Activated naive CD4-positive, alpha-beta T cell treated with anti-CD3 and anti-CD28 coated beads, Interleukin-2, amount 50 U/mL, for 72 hours (primary cell): ENCODE measurements around the gene UQCC2. TPM values are rescaled to one million over a fixed set of nuclear protein-coding genes. Genes with fewer than 3 reads are reported as not detected.

Source experiments
- ATAC-seq, 2 donors: fragments of 150-1000 bp; cut with Tn5 transposase; 2 replicates each; pipeline ENCODE4 v1.10.0; 2021; ENCODE audit warnings: mild to moderate bottlenecking in 2 of 2, moderate library complexity in 2 of 2
- DNase-seq, 2 donors: peaks; one replicate each; pipeline ENCODE4 v3.0.0; 2021 to 2022; ENCODE audit warnings: low spot score in 2 of 2
- H3K27ac Mint-ChIP-seq, 2 donors: one replicate each; pipeline ENCODE4 v1.8.0; 2022; ENCODE audit warnings: mild to moderate bottlenecking in 2 of 2, mixed read lengths in 2 of 2
- H3K36me3 Mint-ChIP-seq, 2 donors: one replicate each; pipeline ENCODE4 v1.8.0; 2022; ENCODE audit warnings: mixed read lengths in 2 of 2
- H3K9me3 Mint-ChIP-seq, 2 donors: one replicate each; pipeline ENCODE4 v1.8.0; 2022; ENCODE audit warnings: mixed read lengths in 2 of 2
- total RNA-seq, 2 donors: library from RNA; stranded (reverse); gene quantifications; one replicate each; pipeline ENCODE4 v1.2.3, GENCODE V29; 2022

The UQCC2 gene
- total RNA-seq, 2 donors from 2014 or later = 114 to 145 TPM

- Mint-ChIP-seq H3K36me3 (peaks cover 6 to 7% of the 10 kb centered on the region in 2 donors), H3K27ac (peak overlapping the region in 1 of 2 donors; percentile 61), H3K9me3 (no peaks in the 10 kb centered on the region)
- no peak for ATAC-seq
- no peak for DNase-seq
These were observed 32.5 kb downstream of the UQCC2 start for GRCh38 chr6:33678932-33679490.

GRCh38 chr6:33678233-33678931, 33.1 kb downstream of the UQCC2 start:
- ATAC-seq (no peak), DNase-seq (no peak)
- no peaks in the 10 kb centered on the region for H3K9me3 Mint-ChIP-seq
- peaks cover 6 to 7% of the 10 kb centered on the region in 2 donors for H3K36me3 Mint-ChIP-seq
- peak overlapping the region; percentile 61 to 80 for H3K27ac Mint-ChIP-seq

- H3K27ac Mint-ChIP-seq = peak overlapping the region in 1 of 2 donors; percentile 80
- DNase-seq = no peak
- ATAC-seq = no peak
- peaks cover 6 to 7% of the 10 kb centered on the region in 2 donors for H3K36me3 Mint-ChIP-seq
- H3K9me3 Mint-ChIP-seq = no peaks in the 10 kb centered on the region
These were observed 33.8 kb downstream of the UQCC2 start for GRCh38 chr6:33677689-33678088.

- Mint-ChIP-seq H3K27ac (peak overlapping the region in 1 of 2 donors; percentile 80), H3K9me3 (no peaks in the 10 kb centered on the region), H3K36me3 (peaks cover 6 to 7% of the 10 kb centered on the region in 2 donors)
- DNase-seq (no peak), ATAC-seq (no peak)
These were observed 34.3 kb downstream of the UQCC2 start for GRCh38 chr6:33677143-33677660.

DNA sequence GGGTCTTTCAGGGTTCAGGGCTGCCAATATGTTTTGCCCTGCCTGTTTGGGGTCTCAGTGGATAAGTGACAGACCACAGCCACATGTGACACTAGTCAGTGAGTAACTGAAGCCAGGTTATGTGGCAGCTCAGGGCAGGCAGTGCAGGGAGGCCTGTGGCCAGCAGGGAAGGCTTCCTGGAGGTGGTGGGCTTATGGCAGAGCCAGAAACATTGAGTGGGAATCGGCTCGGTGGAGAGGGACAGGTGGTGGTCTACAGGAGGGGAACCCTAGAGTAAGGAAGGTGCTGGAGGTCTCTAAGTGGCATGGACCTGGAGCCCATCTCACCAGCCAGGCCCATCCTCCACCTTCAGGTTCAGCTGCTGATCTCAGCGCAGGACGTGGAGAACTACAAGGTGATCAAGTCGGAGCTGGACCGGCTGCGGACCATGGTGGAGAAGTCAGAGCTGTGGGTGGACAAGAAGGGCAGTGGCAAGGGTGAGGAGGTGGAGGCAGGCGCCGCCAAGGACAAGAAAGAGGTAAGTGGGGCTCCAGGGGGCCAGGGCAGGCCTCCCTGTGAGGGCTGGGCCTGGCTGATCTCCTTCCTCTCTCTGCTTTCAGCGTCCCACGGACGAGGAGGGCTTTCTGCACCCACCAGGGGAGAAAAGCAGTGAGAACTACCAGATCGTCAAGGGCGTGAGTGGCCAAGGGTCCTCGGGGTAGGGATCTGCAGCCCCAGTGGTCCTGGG, 34.9 kb downstream of the UQCC2 start:
- no peaks in the 10 kb centered on the region for H3K9me3 Mint-ChIP-seq
- ATAC-seq = no peak
- no peak for DNase-seq
- peak overlapping the region in 1 of 2 donors; percentile 44 for H3K27ac Mint-ChIP-seq
- peaks cover 6 to 7% of the 10 kb centered on the region in 2 donors for H3K36me3 Mint-ChIP-seq

DNA sequence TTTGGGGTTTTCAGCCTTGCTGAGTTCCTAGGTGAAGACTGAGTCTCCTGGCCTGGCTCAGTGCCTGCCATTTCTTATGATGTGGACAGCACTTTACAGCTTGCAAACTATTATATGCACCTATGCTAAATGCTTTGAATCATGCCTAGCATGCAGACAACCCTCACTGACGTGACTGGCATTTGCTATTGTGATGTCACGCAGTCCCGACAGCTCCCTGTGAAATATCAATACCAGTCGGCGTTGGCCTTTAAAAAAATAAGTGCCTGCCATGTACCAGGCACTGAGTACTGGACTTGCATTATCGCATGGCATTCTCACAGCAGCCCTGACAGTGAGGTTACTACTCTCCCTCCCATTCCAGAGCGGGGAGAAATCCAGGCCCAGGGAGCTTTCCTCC, 35.5 kb downstream of the UQCC2 start:
- DNase-seq = no peak
- no peak for ATAC-seq
- Mint-ChIP-seq H3K27ac (peak overlapping the region in 1 of 2 donors; percentile 44), H3K36me3 (peaks cover 6 to 7% of the 10 kb centered on the region in 2 donors), H3K9me3 (no peaks in the 10 kb centered on the region)

GRCh38 chr6:33673851-33674250, 37.6 kb downstream of the UQCC2 start:
- Mint-ChIP-seq H3K36me3 (peaks cover 4 to 6% of the 10 kb centered on the region in 2 donors), H3K27ac (peak overlapping the region in 1 of 2 donors; percentile 90), H3K9me3 (no peaks in the 10 kb centered on the region)
- DNase-seq (no peak), ATAC-seq (no peak)

DNA sequence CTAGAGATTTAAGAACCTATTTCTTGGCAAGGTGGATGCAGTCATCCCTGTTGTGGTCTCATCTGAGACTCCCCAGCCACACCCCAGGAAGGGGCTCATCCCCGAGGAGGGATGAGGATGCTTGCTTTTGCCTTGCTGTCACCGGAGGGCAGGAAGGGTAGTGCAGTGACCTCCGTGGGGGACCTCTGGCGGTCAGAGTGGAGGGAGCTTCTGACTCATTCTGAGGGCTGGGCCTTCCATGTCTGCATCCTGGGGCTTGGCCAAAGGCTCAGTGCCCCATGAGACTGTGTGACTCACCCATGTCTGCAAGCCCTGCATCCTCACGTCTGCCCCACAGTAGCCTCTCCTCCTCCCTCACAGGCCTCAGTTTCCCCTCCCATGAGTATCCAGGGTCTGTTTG, 38.7 kb downstream of the UQCC2 start:
- H3K36me3 Mint-ChIP-seq = peaks cover 11 to 15% of the 10 kb centered on the region in 2 donors
- H3K9me3 Mint-ChIP-seq = no peaks in the 10 kb centered on the region
- peak in 1 of 2 donors; percentile 55 for ATAC-seq
- no peak overlapping the region for H3K27ac Mint-ChIP-seq
- no peak for DNase-seq

DNA sequence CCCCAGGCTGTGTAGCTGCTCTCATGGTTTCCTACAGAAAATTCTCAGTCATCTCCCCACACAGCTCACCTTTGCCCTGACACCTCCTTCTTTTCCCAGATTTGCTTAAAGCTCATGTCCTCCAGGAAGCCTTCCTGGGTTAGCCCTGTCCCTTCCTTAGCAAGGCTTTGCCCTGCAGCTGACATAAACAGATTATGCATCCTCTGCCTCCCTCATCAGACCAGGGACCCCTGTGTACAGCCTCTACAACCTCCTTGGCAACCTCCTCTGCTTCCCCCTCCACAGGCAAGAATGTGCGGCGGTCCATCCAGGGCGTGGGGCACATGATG, 39.8 kb downstream of the UQCC2 start:
- ATAC-seq (no peak), DNase-seq (no peak)
- H3K27ac Mint-ChIP-seq = peak overlapping the region in 1 of 2 donors; percentile 85
- no peaks in the 10 kb centered on the region for H3K9me3 Mint-ChIP-seq
- peaks cover 11 to 15% of the 10 kb centered on the region in 2 donors for H3K36me3 Mint-ChIP-seq

GRCh38 chr6:33670971-33671743, 40.3 kb downstream of the UQCC2 start:
- ATAC-seq (no peak), DNase-seq (no peak)
- no peaks in the 10 kb centered on the region for H3K9me3 Mint-ChIP-seq
- no peak overlapping the region for H3K27ac Mint-ChIP-seq
- peaks cover 10 to 11% of the 10 kb centered on the region in 2 donors for H3K36me3 Mint-ChIP-seq

- Mint-ChIP-seq H3K27ac (no peak overlapping the region), H3K9me3 (no peaks in the 10 kb centered on the region), H3K36me3 (peaks cover 9 to 11% of the 10 kb centered on the region in 2 donors)
- ATAC-seq = no peak
- no peak for DNase-seq
These were observed 41.3 kb downstream of the UQCC2 start for GRCh38 chr6:33670086-33670660.

- ATAC-seq (peak; percentile 38 to 76), DNase-seq (peak in 1 of 2 donors; percentile 31)
- H3K27ac Mint-ChIP-seq = peak overlapping the region in 1 of 2 donors; percentile 44
- H3K9me3 Mint-ChIP-seq = no peaks in the 10 kb centered on the region
- H3K36me3 Mint-ChIP-seq = peaks cover 9 to 11% of the 10 kb centered on the region in 2 donors
These were observed 42.6 kb downstream of the UQCC2 start for GRCh38 chr6:33668914-33669313.

DNA sequence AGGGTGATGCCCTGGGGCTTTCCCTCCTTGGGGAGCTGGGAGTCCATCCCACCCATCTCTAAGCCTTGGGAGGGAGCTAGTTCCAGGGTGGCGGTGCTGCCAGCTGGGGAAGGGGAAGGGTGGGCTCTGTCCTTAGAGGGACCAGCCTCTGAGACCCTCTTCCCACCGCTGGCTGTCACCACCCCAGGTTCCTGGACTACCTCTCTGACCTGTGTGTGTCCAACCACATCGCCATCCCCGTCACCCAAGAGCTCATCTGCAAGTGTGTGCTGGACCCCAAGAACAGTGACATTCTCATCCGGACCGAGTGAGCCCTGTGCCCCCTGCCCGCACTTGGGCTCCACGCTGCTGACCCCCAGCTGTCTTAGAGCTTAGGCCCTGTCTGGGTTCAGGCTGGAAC, 43.2 kb downstream of the UQCC2 start:
- no peak for DNase-seq
- H3K27ac Mint-ChIP-seq = peak overlapping the region in 1 of 2 donors; percentile 72
- H3K36me3 Mint-ChIP-seq = peaks cover 9 to 11% of the 10 kb centered on the region in 2 donors
- peak in 1 of 2 donors; percentile 6 for ATAC-seq
- H3K9me3 Mint-ChIP-seq = no peaks in the 10 kb centered on the region

DNA sequence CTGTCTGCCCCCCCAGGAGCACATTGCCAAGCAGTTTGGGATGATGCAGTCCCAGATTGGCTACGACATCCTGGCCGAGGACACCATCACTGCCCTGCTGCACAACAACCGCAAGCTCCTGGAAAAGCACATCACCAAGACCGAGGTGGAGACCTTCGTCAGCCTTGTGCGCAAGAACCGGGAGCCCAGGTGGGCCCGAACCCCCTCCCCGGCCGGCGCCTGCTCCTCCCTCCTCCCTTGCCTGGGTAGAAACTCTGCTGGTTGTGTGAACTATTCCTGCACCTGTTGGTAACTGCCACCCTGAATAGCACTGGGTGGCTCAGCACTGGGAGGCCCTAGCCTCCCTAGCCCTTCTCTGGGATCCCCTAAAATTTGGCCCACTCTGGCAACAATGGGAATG, 43.7 kb downstream of the UQCC2 start:
- ATAC-seq (no peak), DNase-seq (no peak)
- Mint-ChIP-seq H3K36me3 (peaks cover 9 to 11% of the 10 kb centered on the region in 2 donors), H3K27ac (peak overlapping the region in 1 of 2 donors; percentile 72), H3K9me3 (no peaks in the 10 kb centered on the region)

DNA sequence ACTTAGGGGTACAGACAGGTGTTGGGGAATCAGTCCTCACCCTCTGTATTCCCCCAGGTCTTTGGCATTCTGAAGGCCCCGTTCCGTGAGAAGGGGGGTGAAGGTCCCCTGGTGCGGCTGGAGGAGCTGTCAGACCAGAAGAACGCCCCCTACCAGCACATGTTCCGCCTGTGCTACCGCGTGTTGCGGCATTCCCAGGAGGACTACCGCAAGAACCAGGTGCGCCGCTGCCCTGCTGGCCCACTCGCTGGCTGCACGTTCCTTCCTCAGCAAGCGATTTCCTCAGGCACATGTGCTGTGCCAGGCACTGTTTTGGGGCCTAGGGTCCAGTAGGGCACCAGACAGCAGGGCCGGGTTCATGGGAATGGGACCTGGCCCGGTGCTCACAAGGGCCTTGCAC, 44.4 kb downstream of the UQCC2 start:
- Mint-ChIP-seq H3K27ac (no peak overlapping the region), H3K36me3 (peaks cover 9 to 11% of the 10 kb centered on the region in 2 donors), H3K9me3 (no peaks in the 10 kb centered on the region)
- DNase-seq = no peak
- ATAC-seq = no peak

DNA sequence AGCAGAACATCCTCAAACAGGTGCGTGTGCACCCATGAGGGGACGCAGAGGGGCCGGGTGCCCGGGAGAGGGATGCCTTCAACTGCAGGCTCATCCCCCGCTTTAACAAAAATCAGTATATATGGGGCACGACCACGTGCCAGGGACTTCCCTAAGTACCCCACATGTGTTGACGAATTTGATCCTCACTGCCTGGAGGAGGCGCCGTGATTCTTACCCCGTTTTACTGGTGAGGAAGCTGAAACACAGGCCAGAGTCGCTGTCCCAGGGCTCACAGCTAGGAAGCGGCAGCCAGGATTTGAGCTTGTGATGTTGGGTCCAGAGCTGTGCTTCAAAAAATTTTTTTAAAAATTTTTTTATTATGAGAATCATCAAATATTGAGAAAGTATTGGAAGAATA, 45.5 kb downstream of the UQCC2 start:
- Mint-ChIP-seq H3K27ac (no peak overlapping the region), H3K9me3 (no peaks in the 10 kb centered on the region), H3K36me3 (peaks cover 9 to 11% of the 10 kb centered on the region in 2 donors)
- ATAC-seq = no peak
- no peak for DNase-seq
